ENCODE measurements around the gene TACC2.
A peak's percentile ranks its signal among the peaks of the same experiment; 100 is the strongest.

The TACC2 gene

DNA sequence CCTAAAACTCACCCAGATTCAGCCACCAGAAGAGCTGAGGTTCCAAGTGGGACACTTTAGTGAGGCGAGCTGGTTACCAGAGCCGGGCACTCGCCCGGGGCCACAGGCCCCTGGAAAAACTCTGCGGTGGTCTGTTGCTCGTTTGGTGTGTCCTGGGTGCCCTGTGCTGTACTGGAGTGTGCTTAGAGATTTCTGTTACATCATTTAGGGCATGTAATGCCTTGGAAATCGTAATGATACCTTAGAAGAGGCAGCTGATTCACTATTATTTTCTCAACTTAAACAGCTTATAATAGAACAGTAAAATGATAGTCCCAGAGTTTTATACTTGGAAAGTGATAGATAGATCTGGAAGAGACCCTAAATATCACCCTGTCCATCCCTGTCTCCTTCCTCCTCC is 233.7 kb downstream of the TACC2 start:
- DNase-seq (ENCODE audit: low read depth) = no peak

DNA sequence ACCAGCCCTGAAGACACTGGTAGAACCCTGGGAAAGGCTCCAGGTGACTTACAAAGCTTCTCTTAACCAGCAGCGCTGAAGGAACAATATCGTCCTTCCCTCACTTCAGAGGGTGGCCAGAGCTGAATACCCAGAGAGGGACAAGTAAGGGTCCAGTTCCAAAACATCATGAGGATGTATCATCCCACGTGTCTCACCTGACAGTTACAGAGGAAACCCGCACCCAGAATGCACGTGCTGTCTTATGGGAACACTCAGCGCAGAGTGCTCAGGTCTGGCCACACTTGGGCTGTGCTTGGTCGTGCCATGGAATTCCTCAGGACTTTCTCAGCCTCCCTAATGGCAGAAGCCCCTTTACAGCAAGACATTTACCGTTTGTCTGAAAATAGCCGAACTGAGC is 235.2 kb downstream of the TACC2 start:
- DNase-seq (ENCODE audit: low read depth) = no peak

DNA sequence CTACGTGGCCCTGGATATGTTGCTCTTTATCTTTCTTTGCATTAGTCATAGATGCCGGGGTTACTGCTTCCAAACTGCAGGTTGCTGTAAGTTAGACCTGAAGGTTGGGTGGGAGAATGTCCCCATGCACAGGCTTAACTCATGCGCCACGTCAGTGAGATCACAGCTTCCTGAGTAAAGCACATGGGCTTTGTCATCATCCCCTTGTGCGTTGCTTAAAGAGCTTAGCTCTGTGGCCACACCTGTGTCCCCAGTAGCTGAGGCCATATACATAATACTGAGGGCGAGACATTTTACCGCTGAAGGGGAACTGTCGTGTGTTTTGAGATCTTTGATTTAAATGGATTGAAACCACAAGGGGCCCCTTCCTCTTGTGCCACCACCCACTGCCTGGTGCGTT is 236.4 kb downstream of the TACC2 start:
- DNase-seq (ENCODE audit: low read depth) = no peak

DNA sequence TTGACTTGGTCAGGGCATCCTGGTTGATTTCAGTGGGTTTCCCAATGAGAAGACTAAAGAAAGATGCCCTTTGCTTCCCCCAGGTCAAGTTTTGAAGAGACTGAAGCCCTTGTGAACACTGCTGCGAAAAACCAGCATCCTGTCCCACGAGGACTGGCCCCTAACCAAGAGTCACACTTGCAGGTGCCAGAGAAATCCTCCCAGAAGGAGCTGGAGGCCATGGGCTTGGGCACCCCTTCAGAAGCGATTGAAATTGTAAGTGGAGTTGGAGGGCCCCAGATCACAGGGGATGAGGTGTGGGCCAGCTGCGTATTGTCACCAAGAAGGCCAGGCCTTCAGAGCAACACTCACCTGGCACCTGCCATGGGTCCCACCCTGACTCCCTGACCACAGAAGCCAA is 238.8 kb downstream of the TACC2 start:
- DNase-seq (ENCODE audit: low read depth) = no peak

DNA sequence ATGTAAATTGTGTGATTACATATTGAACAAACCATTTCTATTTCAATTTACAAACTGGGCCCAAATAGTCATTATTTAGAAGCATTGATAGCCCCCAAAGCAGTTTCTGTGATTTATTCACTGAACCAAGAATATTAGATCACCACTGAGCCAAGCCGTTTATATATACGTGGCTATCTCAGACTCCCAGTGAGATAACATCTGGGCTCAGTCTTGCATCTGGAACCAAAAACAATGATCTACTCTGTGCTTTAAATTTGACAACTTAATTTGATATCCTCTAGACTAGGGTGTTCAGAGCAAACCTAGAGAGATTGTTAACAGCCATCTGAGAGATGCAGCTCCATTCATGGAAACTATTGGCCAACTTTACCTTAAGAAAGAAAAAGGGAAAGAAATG is 240.7 kb downstream of the TACC2 start:
- DNase-seq (ENCODE audit: low read depth) = no peak

DNA sequence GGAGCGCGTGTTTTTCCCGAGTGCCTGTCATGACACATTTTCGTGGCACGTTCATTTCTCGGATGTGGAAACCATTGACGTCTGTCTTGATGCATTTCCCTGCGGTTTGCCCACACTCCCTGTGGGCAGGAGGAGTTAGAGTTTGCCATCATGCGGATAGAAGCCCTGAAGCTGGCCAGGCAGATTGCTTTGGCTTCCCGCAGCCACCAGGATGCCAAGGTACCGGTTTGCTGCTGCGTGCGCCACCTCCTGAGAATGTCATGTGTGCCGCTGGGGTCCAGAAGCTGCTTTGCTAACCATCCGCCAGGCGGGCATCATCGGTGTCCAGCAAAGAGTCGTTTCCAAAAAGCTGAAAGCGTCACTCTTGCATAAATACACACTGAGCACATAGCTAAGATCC is 241.3 kb downstream of the TACC2 start:
- no peak for DNase-seq (ENCODE audit: low read depth)

DNA sequence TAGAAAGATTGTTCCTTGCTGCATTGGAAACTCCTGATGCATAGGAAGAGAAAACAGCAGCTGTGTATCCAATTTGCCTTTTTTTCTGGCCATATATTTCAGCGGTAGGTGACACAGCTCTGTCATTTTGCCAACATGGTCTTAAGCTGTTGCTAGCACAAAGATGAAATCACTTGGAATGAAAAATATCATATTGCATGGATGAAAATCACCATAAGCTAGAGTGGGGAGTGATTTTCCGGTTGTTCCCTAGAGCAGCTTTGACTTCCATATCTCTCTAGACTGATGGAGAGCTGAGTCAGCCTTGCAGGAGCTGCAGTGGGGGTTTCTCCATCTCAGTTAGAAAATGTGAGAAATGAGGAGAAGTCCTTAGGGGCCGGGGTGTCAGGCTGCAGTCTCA is 243.8 kb downstream of the TACC2 start:
- no peak for DNase-seq (ENCODE audit: low read depth)

DNA sequence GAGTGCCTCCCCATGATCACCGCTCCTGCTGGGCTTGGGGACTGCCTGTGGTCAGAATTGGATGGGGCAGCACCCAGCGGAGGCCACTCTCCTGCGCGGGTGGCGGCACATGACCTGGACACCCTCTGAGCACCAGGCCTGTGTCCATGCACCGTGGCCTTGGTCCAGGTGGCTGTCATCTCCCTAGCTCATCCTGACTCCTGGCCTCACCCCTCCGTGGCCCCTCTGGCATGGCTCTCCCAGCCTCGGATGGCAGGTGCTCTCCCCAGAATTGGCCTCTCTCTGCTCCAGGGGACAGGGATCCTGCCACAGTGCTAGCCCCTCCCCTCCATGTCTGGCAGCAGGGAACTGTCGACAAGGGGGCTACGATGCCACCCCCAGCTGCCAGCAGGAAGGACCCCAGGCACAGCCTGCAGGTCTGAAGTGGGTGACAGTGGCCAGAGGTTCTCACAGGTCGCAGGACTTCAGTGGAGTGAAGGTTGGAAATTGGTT is 244.9 kb downstream of the TACC2 start:
- no peak for DNase-seq (ENCODE audit: low read depth)

DNA sequence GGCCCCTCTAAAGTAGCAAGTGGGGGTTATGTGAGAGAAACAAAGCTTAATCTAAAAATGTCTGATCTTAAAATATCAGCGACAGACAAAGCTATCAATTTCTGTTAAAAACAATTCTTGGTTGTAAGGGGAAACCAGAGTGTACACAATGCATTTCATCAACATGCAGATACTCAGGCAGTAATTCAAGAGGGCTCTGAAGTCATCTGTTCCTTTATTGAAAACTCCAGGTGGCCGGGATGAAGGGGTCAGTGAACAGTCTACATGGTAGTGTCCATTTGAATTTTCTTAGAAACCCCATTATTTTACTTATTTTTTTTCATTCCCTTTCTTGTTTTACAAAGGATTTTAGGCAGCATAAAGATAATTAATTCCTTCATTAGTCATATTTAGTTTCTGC is 245.5 kb downstream of the TACC2 start:
- no peak for DNase-seq (ENCODE audit: low read depth)

DNA sequence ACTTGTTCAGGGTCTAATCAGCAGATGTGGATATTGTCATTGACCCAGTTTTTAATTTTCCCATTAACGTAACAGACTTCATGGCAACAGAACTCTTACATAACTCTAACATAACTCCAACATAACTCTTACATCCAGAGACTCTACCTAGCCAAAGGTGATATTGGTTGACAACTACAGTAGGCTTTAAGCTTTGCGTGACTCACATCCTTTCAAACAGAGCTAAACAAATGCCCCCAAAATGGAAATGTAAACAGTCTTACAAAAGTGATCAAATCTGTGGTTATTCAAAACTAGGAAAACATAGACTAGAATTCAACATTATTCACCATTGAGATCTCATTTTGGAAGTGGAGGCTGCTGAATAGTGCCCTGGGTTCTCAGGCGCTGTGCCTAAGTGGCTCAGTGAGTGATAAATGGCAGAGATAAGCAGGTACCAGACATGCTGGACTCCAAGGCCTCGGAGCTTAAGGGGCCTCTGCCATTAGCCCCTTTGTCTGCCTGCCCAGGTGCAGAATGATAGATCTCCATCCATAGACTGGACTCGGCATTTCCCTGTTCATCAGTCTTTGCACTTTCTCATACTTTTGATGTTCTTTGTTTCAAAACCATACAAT is 247.8 kb downstream of the TACC2 start:
- no peak for DNase-seq (ENCODE audit: low read depth)

DNA sequence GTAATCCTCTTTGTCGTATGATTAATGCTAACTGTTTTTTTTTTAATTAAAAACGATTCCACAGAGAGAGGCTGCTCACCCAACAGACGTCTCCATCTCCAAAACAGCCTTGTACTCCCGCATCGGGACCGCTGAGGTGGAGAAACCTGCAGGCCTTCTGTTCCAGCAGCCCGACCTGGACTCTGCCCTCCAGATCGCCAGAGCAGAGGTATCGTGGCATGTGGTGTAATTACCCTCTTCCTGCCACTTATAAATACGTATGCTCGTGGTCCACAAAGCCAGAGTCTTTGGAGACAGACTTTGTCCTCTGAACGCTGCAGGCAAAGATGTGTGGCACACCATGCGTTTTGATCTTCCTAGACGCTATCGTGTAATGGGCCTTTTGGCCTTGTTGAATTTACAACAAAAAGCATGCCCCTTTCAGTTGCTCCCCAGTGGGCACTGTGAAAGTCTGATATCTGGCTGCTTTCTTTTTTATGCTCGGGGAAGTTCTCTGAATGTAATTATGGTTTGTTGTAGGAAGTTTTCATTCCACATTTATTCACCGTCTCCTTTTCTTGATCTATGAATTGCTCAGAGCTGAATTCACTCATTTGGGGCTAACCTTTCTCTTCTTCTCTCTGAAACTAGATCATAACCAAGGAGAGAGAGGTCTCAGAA is 248.5 kb downstream of the TACC2 start:
- DNase-seq (ENCODE audit: low read depth) = no peak

DNA sequence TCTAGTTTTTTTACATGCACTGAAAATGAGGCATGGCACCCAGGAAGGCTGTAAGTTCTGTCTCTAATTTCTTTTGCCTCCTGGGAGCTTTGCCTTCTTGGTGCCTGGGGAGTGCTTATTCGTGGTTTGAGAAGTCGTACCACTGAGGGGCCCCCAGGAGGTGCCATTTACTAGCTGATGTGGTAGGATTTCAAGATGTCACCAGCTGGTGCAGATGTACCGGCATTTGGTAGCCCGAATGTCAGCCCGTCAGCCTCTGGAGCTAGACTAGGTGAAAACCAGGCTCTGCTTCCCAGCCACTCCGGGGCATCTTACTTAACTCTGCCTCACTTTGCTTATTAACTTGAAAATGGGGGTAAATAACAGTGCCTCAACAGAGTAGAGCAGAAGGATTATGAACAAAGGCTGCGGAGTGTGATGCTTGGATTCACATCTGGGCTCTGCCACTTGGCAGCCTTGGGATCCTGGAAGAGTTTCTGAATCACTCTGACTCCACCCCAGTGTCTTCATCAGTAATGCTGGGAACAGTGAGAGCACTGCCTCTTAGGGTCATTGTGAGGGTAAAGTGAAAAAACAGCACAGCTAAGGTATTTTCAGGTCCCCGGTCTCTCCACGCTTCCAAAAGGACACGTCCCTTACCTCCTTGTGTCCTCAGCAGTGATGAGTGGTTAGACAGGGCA is 250.8 kb downstream of the TACC2 start:
- DNase-seq (ENCODE audit: low read depth) = peak; percentile 55

DNA sequence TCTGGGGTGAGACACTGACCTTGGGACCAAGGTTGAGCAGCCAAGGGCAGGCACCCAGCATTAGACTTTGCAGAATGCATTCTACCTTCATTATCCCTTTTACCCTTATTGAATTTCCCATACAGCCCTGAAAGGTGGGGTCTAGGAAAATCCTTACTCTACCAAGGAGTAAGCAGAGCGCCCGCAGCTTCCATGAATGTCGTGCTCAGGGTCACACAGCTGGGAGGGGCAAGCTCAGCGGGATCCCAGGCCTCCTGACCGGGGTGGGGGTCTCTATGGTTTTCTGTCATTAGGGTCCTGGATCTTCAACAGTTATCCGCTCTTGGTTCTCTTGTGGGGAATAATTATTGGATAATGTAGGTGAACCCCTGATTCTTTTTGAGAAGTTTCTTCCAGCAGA is 251.4 kb downstream of the TACC2 start:
- DNase-seq (ENCODE audit: low read depth) = no peak

DNA sequence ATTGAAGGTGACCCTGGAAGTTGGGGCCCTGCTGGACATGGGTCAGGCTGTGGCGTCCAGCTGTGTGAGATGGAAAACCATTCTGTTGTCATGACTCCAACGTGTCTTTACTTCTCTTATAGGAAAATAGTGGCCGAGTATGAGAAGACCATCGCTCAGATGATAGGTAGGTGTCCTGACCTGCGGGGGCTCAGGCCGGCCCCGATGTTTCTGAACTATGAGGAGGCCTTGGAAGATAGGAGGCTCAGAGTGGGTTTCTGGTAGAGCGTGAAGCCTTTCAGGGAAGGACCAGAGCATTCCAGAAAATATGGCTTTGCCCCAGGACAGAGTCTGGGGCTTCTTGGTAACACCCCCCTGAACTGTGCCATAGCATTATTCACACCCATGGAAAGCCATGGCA is 252.9 kb downstream of the TACC2 start:
- no peak for DNase-seq (ENCODE audit: low read depth)

DNA sequence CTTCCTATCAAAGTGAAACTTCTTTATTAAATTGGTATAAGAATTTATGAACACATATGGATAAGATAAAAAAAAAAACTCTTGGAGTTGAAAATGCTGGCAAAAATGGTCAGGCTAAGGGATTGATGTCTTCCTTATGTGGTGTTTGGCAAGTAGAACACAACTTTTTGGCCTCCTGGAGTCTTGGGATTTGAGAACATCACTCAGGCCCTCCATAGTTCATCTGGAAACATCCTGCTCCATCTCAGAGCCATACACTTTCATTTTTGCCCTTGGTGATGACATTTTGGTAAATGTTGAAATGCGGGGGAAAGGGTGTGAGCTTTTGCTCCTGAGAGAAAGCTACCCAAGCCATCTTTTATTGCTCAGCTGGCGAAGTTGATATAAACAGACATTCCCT is 254.6 kb downstream of the TACC2 start:
- peak; percentile 74 for DNase-seq (ENCODE audit: low read depth)

DNA sequence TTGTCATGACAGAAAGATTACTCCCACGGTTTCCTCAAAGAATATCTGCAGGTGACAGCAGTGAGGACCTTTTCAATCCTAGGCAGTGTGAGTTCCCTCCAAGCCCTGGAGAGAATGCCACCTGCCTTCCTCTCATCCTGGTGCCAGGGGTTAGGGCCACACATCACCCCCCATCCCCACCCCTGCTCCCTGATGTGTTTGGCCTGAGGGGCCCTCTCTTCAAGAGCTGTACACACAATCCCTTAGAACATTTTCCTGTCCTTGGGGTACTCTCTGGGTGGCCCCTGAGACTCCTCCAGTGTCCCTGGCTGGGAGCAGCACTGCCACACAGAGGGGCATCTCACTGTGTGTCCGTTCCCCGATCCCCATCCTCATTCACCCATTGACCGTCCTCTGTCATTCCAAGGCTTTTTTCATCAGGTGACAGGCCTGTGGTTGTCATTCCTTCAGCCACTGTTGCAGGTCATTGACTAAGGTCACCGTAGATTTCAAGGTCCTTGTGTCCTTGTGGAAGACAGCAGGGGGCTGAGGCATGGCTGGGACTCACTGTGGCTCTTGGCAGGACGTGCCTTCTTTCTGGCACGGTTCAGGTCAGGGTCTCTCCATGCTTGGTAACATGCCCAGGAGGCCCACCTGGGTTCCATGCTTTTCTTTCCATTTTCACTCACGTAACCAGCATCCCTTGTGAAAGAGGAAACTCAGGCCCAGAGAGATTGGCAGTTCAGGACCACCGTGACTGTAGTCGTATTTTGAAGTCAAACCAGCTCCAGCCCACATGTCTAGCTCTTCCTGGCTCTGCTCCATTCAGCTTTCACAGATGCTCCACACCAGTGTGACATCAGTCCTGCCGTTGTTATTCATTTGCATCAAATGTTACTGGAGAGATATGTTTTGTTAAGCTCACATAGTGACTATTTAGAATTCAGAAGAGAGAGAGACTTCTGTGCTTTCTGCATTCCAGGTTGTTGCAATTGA is 255.3 kb downstream of the TACC2 start:
- no peak for DNase-seq (ENCODE audit: low read depth)

DNA sequence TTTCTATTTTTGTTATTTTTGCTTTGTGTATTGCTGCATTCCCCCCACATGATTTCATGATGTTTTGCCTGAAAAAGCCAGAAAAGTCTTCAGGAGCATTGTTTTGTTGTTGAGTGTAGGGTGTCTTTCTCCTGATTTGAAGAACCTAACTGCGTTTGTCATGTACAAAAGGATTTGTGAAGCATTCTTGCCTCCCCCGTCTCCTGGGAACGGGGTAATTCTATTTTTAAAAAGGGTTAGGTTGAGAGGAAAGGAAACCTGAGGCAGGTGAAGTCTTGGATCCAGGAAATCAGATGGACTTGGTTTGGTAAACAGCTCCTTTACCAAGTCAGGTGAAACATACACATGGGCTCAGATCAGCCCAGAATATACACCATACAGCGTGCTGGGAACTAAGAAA is 256.2 kb downstream of the TACC2 start:
- no peak for DNase-seq (ENCODE audit: low read depth)

DNA sequence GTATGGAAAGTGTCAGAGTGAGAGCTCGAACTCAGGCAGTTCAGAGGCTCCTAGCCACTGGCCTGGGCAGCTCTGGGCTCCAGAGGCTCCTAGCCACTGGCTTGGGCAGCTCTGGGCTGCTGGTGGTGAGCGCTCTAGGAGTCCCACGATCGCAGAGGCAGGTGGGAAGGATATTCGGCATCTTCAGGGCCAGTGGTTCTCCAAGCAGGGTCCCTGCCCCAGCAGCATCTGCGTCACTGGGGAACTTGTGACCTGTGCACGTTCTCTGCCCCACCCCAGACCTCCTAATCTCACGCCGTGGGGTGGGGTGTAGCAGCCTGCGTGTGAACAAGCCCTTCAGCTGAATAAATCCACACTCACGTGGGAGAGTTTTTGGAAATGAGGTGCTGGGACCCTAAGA is 256.9 kb downstream of the TACC2 start:
- DNase-seq (ENCODE audit: low read depth) = no peak

DNA sequence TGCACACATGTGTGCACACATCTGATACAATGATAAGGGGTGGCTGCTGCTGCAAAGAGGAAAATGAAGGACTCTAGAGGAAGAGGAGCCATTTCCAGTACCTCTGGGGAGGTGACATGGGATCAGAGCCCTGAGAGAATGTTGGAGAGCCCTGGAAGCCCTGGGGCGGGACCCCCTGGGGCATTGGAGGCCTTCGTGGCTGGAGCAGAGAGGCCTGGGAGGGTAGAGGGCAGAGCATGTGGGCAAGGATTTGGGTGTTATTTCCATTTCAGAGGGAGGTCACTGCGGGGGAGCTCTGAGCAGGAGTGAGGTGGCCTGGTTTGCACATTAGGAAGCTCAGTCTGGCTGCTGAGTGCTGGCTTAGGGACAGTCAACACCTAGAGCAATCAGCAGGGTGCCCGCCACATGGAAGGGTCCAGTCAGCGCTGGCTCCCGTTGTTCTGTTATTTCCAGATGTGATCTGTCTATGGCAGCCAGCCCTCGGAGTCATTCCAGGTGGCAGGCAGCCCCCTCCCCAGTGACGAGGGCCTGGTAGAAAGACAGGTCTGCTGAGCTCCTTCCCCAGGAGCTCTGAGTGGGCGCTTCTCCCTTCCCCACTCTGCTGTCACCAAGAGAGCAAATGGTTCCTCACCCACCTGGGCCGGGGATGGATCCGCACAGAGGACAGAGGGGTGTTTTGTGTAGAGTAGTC is 258.0 kb downstream of the TACC2 start:
- no peak for DNase-seq (ENCODE audit: low read depth)

DNA sequence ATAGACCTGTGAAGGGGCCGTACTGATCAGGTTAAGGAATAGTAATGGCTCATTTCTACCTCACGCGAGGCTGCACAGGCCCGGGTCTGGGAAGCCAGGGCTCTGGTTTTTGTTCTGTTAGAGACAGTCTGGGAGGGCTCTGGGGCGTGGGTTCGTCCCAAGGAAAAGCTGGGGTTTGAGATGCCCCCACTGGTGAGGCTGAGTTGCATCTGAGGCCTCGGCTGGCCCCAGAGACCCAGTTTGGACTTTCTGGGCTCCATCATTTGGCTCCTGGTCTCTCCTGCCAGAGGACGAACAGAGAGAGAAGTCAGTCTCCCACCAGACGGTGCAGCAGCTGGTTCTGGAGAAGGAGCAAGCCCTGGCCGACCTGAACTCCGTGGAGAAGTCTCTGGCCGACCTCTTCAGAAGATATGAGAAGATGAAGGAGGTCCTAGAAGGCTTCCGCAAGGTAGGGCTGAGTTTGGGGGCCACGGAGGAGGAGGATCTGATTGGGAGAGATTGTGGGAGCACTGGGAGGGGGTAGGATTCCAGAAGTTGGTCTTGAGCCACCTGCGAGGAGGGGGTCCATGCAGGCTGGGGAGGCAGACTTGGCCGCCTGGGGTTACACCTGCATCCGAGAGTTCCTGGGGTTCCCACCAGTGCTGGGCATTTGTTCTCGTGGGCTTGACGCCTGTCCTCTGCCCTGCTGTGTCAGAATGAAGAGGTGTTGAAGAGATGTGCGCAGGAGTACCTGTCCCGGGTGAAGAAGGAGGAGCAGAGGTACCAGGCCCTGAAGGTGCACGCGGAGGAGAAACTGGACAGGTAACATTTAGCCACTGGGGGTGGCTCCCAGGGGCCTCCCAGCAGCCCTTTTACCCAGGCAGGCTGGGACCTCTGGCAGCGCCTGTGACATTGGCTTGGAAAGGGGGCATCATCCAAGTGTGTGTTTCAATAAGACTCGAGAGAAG is 259.7 kb downstream of the TACC2 start:
- DNase-seq (ENCODE audit: low read depth) = no peak
